A549 (cell line): ENCODE results near the gene SAP130.

ENCODE experiments used
- CTCF ChIP-seq: fragments of >200 bp; sonication (Bioruptor Twin); formaldehyde crosslinking; IDR thresholded peaks from 3 replicates; pipeline ENCODE4 v1.5.1; 2016
- ELK1 ChIP-seq: fragments of 150-350 bp; IDR thresholded peaks from 2 replicates; pipeline ENCODE4 v1.6.1; 2014; ENCODE audit warnings: low read depth, mild to moderate bottlenecking, low read length
- GATA3 ChIP-seq: IDR thresholded peaks from 2 replicates; pipeline ENCODE4 v1.6.1; 2012; ENCODE audit warnings: borderline replicate concordance
- MAFK ChIP-seq: fragments of 450-650 bp; IDR thresholded peaks from 2 replicates; pipeline ENCODE4 v1.6.1; 2014; ENCODE audit not compliant: partially characterized antibody

GRCh38 chr2:128008074-128008672 is 19.7 kb downstream of the SAP130 start:
- TF ChIP-seq CTCF = no peak
- TF ChIP-seq ELK1 = no peak
- no peak for TF ChIP-seq MAFK
- TF ChIP-seq GATA3 = no peak
